Activated CD8-positive, alpha-beta memory T cell treated with anti-CD3 and anti-CD28 coated beads, Interleukin-2, amount 50 U/mL, for 48 hours (primary cell): ENCODE data around the gene ACOT7.

Experiments
- DNase-seq: peaks from one replicate; pipeline ENCODE4 v3.0.0-alpha.2; 2020

Gene ACOT7

DNA sequence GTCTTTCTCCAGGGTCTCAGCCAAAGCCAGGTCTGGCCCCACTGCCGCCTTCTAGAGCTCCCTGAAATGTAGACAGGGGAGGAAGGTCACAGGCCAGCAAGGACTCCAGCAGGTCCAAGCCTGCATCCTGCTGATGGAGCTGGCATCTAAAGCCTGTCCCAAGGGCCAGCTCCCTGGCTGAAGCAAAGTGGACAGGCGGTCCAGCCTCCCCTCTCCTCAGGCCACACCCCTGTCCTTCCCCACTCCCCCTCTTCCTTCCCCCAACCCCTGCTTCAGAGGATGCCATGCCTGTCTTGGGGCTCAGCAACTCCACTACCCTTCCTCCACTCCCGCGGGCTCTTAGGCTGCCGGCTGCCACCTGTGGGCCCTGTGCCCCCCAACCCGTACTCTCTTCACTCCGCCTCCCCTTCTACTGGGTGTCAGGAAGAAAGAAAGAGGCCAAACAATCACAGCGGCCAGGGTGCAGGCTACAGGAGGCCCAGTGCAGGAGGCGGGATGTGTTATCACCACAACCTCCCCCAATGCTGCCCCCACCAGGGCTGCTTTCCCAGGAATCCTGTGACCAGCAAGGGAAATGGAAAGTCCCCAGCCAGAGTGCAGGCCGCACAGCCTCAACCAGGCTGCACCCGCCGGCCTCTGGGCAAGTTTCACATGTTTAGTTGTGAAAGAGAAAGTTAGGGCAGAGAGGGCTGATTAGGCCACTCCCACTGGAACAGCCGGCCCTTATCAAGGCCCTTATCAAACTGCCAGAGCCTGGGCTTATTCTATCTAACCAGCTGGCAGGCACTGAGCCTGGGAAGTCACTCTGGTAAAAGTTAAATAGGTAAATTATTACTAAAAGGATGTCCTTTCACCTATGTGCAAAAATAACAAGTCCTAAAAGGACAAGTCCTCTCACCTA lies 34.1 kb downstream of the ACOT7 start:
- peak; percentile 76 for DNase-seq

DNA sequence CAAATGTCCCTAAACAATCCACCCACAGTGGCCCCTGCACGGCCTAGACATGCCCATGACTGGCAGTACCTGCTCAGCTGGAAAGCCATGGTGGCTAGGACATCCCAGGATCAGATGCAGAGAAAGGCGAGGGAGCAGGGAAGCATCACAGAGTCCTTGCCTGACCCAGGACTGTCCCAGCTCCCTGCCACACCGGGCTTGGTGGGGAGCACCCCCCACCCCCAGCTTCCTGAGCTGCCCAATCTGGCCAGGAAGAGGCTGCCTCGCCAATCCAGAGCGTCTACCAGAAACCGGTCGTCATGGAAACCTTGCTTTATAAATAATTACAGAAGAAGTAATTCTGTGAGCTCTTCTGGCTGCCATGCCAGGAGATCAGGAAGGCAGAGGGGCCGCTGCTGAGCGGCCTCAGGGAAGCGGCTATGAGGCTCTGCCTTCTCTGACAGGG lies 34.8 kb downstream of the ACOT7 start:
- DNase-seq: peak; percentile 69

DNA sequence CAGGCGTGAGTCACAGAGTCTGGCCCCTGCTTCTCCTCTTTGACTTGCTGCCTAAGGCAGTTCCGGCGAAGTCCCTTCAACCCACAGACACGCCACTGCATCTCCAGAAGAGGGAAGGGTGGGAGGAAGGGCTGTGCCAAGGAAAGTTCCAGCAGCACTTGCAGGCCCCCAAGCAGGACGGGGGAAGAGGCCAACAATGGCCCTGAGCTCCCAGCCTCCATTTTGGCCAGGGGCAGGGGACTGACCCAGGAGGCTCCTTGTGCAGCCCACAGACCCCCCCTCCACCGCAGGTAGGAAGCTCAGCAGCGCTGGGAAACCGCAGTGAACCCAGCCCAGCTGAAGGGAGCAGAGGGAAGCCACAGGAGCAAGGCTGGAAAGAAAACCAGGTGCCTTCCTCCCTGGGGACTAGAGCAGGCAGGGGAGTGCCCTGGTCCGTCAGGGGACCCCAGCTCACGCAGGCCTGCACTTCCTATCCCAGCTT lies 35.4 kb downstream of the ACOT7 start:
- peak; percentile 62 for DNase-seq

GRCh38 chr1:6357243-6357936 lies 36.2 kb downstream of the ACOT7 start:
- DNase-seq: no peak

GRCh38 chr1:6355621-6356020 lies 37.9 kb downstream of the ACOT7 start:
- no peak for DNase-seq

- DNase-seq: no peak
These were observed 38.8 kb downstream of the ACOT7 start for GRCh38 chr1:6354659-6355317.

- no peak for DNase-seq
These were observed 39.5 kb downstream of the ACOT7 start for GRCh38 chr1:6353955-6354658.

DNA sequence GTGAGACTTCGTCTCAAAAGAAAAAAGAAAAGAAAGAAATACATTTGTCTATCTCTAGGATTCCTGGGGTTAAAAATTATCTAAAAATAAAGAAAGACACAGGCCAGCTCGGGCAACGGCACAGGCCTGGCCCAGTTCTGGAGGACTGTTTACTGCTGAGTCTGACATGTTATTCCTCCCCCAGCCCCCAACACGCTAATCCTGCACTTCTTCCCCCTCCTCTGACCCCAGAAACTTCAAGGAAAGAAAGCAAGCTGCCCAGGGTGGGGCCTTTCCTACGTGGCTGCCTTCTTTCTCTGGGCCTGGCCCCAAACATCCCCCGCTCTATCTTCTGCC lies 40.0 kb downstream of the ACOT7 start:
- no peak for DNase-seq

- DNase-seq: no peak
These were observed 41.4 kb downstream of the ACOT7 start for GRCh38 chr1:6352138-6352563.

DNA sequence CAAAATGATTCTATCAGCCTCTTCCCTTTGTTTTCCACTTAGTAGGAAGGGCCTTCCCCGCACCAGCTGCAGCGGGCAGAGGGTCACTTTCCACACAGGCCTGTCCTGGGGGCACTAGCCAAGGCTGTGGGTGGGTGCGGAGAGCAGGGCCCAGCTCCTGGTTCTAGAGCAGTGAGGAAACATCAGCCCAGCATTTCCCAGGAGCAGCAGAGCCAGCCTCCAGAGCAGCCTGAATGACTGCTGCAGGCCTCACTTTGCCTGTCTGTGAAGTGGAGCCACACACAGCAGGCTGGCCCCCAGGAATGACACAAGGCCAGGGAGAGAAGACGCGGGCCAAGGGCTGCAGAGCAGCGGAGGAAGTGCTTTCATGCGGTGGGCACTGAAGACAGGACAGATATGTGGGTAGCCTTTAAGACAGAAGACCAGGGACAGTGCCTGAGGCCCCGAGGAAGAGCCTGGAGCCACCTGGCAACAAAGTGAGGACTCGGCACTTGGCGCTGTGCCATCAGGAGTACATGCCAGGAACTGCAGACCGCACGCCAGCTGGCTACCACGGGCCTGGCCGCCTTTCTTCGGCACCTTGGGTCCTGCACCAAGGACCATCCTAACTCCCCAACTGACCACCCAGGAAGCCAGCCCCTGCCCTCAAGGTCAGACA lies 42.0 kb downstream of the ACOT7 start:
- no peak for DNase-seq

GRCh38 chr1:6350416-6351088 lies 43.0 kb downstream of the ACOT7 start:
- DNase-seq: no peak

DNA sequence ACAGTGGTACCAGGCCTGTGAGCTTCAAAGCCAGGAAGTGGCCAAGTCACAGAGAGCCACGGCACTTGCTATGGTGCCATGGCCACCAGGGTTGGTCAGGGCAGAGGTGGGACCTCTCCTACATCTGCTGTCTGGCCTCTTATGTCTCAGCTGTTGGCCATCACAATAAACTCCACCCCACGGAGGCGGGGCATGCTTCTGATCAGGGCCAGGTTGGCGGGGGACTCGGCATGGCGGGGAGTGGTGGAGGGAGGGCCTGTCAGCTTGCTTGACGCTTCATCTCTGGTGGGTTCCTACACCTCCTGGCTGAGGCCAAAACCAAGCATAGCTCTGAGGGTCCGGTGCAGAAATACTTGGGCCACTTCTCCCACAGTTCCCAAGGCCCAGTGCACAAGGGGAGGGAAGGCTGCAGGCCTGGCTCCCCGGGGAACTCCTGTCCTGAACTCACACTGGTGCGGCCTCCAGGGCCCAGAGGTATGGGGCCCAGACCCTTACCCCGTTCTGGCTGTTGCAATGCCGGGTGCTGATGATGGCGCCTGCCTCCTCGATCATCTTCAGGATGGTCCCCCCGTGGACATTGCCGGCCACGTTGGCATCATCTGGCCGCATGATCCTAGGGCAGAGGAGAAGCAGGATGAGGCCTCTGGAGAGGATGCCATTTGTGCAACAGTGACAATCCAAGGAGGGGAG lies 44.2 kb downstream of the ACOT7 start:
- DNase-seq: peak; percentile 57

DNA sequence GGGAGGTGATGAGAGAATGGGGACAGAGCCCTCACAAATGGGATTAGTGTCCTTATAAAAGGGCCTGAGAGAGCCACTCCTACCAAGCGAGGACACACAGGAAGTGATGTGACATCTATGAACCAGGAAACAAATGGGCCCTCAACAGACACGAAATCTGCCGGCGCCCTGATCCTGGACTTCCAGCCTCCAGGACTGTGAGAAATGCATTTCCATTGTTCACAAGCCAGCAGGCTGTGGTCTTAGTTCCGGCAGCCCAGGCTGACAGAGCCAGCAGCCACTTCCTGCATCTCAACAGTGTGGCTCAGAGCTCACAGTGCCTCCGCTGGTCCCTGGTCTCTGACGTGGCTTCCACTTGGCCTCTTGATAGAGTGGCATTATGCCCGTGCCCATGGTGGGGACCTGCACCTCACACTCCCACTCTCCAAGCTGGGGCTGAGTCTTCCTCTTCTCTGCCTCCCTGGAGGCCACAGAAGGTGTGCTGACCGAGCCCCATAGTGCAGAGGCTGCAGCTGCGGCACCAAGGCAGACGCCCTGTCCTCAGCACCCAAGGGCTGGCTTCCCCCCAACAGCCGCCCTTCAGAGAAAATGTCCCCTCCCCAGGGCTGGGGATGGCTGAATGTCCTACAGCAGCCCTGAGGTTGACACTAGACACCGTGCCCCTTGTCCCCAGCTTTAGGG lies 44.9 kb downstream of the ACOT7 start:
- DNase-seq: peak; percentile 71

- DNase-seq: peak; percentile 79
These were observed 45.7 kb downstream of the ACOT7 start for GRCh38 chr1:6347641-6348487.

- DNase-seq: no peak
These were observed 48.1 kb downstream of the ACOT7 start for GRCh38 chr1:6345460-6345859.

- no peak for DNase-seq
These were observed 48.6 kb downstream of the ACOT7 start for GRCh38 chr1:6345009-6345408.

GRCh38 chr1:6343506-6344405 lies 49.8 kb downstream of the ACOT7 start:
- DNase-seq: peak; percentile 85

- DNase-seq: no peak
These were observed 51.5 kb downstream of the ACOT7 start for GRCh38 chr1:6342056-6342455.
